Amniotic epithelial cell (primary cell): ENCODE results near the gene TEX19.
"Not testable (repeated sequence)": the region's sequence is repeated elsewhere in the genome, so short reads cannot be mapped to it uniquely, and the experiment has no call there.

Experiments used
- DNase-seq: peaks from one replicate; pipeline ENCODE4 v3.0.0-alpha.2; 2010; ENCODE audit warnings: low read depth

Gene TEX19

GRCh38 chr17:82338858-82339633, 20.0 kb upstream of the TEX19 start:
- DNase-seq: peak; percentile 79

- DNase-seq: no peak
Measured at GRCh38 chr17:82339634-82340580, 19.1 kb upstream of the TEX19 start.

GRCh38 chr17:82342361-82343079, 16.5 kb upstream of the TEX19 start:
- no peak for DNase-seq

- no peak for DNase-seq
Measured at GRCh38 chr17:82343560-82343959, 15.5 kb upstream of the TEX19 start.

- DNase-seq: no peak
Measured at GRCh38 chr17:82344175-82344907, 14.7 kb upstream of the TEX19 start.

- DNase-seq: no peak
Measured at GRCh38 chr17:82345151-82345976, 13.7 kb upstream of the TEX19 start.

GRCh38 chr17:82346342-82347300, 12.4 kb upstream of the TEX19 start:
- no peak for DNase-seq

GRCh38 chr17:82347994-82348393, 11.1 kb upstream of the TEX19 start:
- not testable (repeated sequence) for DNase-seq

- DNase-seq: no peak
Measured at GRCh38 chr17:82348434-82348833, 10.6 kb upstream of the TEX19 start.

- DNase-seq: no peak
Measured at GRCh38 chr17:82348866-82349265, 10.2 kb upstream of the TEX19 start.

- peak; percentile 48 for DNase-seq
Measured at GRCh38 chr17:82349287-82349701, 9.8 kb upstream of the TEX19 start.

- no peak for DNase-seq
Measured at GRCh38 chr17:82350182-82351030, 8.6 kb upstream of the TEX19 start.

GRCh38 chr17:82351254-82351712, 7.8 kb upstream of the TEX19 start:
- no peak for DNase-seq

- peak; percentile 85 for DNase-seq
Measured at GRCh38 chr17:82351713-82352488, 7.1 kb upstream of the TEX19 start.

GRCh38 chr17:82353484-82353883, 5.6 kb upstream of the TEX19 start:
- DNase-seq: no peak

- DNase-seq: no peak
Measured at GRCh38 chr17:82354804-82355308, 4.2 kb upstream of the TEX19 start.

GRCh38 chr17:82355770-82356427, 3.1 kb upstream of the TEX19 start:
- DNase-seq: peak; percentile 56
